Neural cell (in vitro differentiated cells): ENCODE measurements around the gene TOM1L1.

Experiments used
- CTCF ChIP-seq: fragments of 450-650 bp; IDR thresholded peaks from 2 replicates; pipeline ENCODE4 v1.5.1; 2014; ENCODE audit warnings: antibody characterized with exemption, mild to moderate bottlenecking, moderate library complexity; ENCODE audit not compliant: poor library complexity, severe bottlenecking
- EP300 ChIP-seq: fragments of 450-650 bp; conservative IDR thresholded peaks from 2 replicates; pipeline ENCODE4 v1.6.1; 2014; ENCODE audit warnings: antibody characterized with exemption, mild to moderate bottlenecking, moderate library complexity; ENCODE audit not compliant: poor library complexity, severe bottlenecking
- EZH2 ChIP-seq: fragments of 200-600, 300-800 bp; shearing (Covaris generic), sonication (generic); IDR thresholded peaks from 2 replicates; pipeline ENCODE4 v1.6.1; 2014; ENCODE audit warnings: antibody characterized with exemption, low read length, borderline replicate concordance, mild to moderate bottlenecking; ENCODE audit not compliant: insufficient read depth, poor library complexity, severe bottlenecking
- MXI1 ChIP-seq: fragments of 450-650 bp; conservative IDR thresholded peaks from 2 replicates; pipeline ENCODE4 v1.6.1; 2014; ENCODE audit warnings: antibody characterized with exemption, mild to moderate bottlenecking; ENCODE audit not compliant: poor library complexity, severe bottlenecking
- POLR2AphosphoS5 ChIP-seq: IDR thresholded peaks from 2 replicates; pipeline ENCODE4 v1.6.1; 2012
- RAD21 ChIP-seq: fragments of 450-650 bp; conservative IDR thresholded peaks from 2 replicates; pipeline ENCODE4 v1.6.1; 2014; ENCODE audit warnings: antibody characterized with exemption, mild to moderate bottlenecking, moderate library complexity
- REST ChIP-seq: IDR thresholded peaks from 2 replicates; pipeline ENCODE4 v1.6.1; 2012; ENCODE audit warnings: borderline replicate concordance
- SMC3 ChIP-seq: fragments of 450-650 bp; conservative IDR thresholded peaks from 2 replicates; pipeline ENCODE4 v1.6.1; 2014; ENCODE audit warnings: antibody characterized with exemption, mild to moderate bottlenecking, moderate library complexity; ENCODE audit not compliant: poor library complexity
- TAF1 ChIP-seq: IDR thresholded peaks from 2 replicates; pipeline ENCODE4 v1.6.1; 2012; ENCODE audit warnings: low read depth

- TF ChIP-seq TAF1 = no peak
- no peak for TF ChIP-seq RAD21
- no peak for TF ChIP-seq CTCF
- no peak for TF ChIP-seq POLR2AphosphoS5
- TF ChIP-seq SMC3 = no peak
- no peak for TF ChIP-seq EZH2
- no peak for TF ChIP-seq MXI1
- no peak for TF ChIP-seq EP300
- TF ChIP-seq REST = no peak
Observed at GRCh38 chr17:54901230-54901822, 674 bp downstream of the TOM1L1 start.
